Measurements from ENCODE around the gene GPN2. TPM values are rescaled to one million over a fixed set of nuclear protein-coding genes. Genes with fewer than 3 reads are reported as not detected.

The GPN2 gene
- total and polyA plus RNA-seq, 12 donors: 17.2 to 50.7 (median 27.1) TPM

GRCh38 chr1:26826261-26827105 lies 63.6 kb downstream of the GPN2 start, which contains the start of gene ZDHHC18:
ZDHHC18 (plus strand) TSS chr1:26826688; CDS start chr1:26826805, 117 bp downstream.
- TF ChIP-seq POLR2A (IDR thresholded peaks at IDR 0.05) (peak in 1 of 2 donors; percentile 50), CTCF (IDR thresholded peaks at IDR 0.05) (peak in 5 of 6 experiments; percentile 36 to 75 (median 49))
- peak within 1 kb of the TSS in 4 of 5 donors; percentile 46 to 90 (median 48) for H3K27ac ChIP-seq
- H3K27me3 ChIP-seq: no peaks in the 10 kb centered on the region
- H3K9me3 ChIP-seq (replicated peaks in 1 of 3): no peaks in the 10 kb centered on the region
- intact Hi-C loops (cut with DNase I): no loop called here
- peaks cover 16 to 39% of the 10 kb centered on the region in 2 donors for H3K4me1 ChIP-seq (replicated peaks in 1 of 2)
- 0 to 2% (median 0%) methylated on average over 10 to 101 of the region's 107 CpGs for WGBS, 4 donors
- H3K4me3 ChIP-seq: peak within 1 kb of the TSS; percentile 50 to 89 (median 56)
- H3K36me3 ChIP-seq (replicated peaks in 1 of 2): no peaks in the 10 kb centered on the region
- DNase-seq: peak; percentile 50 to 76 (median 69)

Other genes starting within 250 kb of the GPN2 start
- 10 to 100 TPM; 28.6 to 90.3 (median 55.6) TPM for gene ARID1A, start 194.3 kb downstream of the GPN2 start, total RNA-seq
- 10 to 100 TPM; 11.3 to 33.7 (median 24.5) TPM for gene ARID1A, start 194.3 kb downstream of the GPN2 start, polyA plus RNA-seq
- 10 to 100 TPM; 11.8 to 43.1 (median 34.1) TPM for gene PIGV, start 102.3 kb downstream of the GPN2 start, total RNA-seq
- gene PIGV, start 102.3 kb downstream of the GPN2 start, polyA plus RNA-seq: 10 to 100 TPM in 1 of 3 donors, 1 to 10 TPM in 2; 6.7 to 18.7 (median 8.5) TPM
- 10 to 100 TPM in 4 of 9 donors, 1 to 10 TPM in 5; 4.9 to 16.5 (median 9.4) TPM for gene ZDHHC18, start 63.6 kb downstream of the GPN2 start, total RNA-seq
- 10 to 100 TPM in 2 of 3 donors, 1 to 10 TPM in 1; 5.7 to 13.4 (median 11.7) TPM for gene ZDHHC18, start 63.6 kb downstream of the GPN2 start, polyA plus RNA-seq
- gene SFN, start 27.1 kb downstream of the GPN2 start, total RNA-seq: under 1 TPM in 5 of 9 donors, not detected in 4; 0.06 to 0.43 (median 0.39) TPM
- gene SFN, start 27.1 kb downstream of the GPN2 start, polyA plus RNA-seq: 1 to 10 TPM in 1 of 3 donors, under 1 TPM in 2; 0.33 to 1.1 (median 0.56) TPM
- gene GPATCH3, start 10.2 kb upstream of the GPN2 start, total RNA-seq: 10 to 100 TPM; 10.8 to 22.2 (median 15.5) TPM
- gene GPATCH3, start 10.2 kb upstream of the GPN2 start, polyA plus RNA-seq: 10 to 100 TPM in 2 of 3 donors, 1 to 10 TPM in 1; 9.2 to 36.7 (median 22.1) TPM
- 10 to 100 TPM in 7 of 9 donors, 1 to 10 TPM in 2; 7.1 to 62.7 (median 14.7) TPM for gene NR0B2, start 23.7 kb upstream of the GPN2 start, total RNA-seq
- gene NR0B2, start 23.7 kb upstream of the GPN2 start, polyA plus RNA-seq: 1 to 10 TPM; 7.6 to 8.3 (median 8.0) TPM
- gene NUDC, start 31.5 kb upstream of the GPN2 start, total RNA-seq: 100 to 1,000 TPM in 4 of 9 donors, 10 to 100 TPM in 5; 63.3 to 232 (median 98.6) TPM
- 100 to 1,000 TPM in 1 of 3 donors, 10 to 100 TPM in 2; 66.6 to 257 (median 88.1) TPM for gene NUDC, start 31.5 kb upstream of the GPN2 start, polyA plus RNA-seq
- 1 to 10 TPM in 7 of 9 donors, under 1 TPM in 2; 0.53 to 4.0 (median 1.4) TPM for gene KDF1, start 70.2 kb upstream of the GPN2 start, total RNA-seq
- under 1 TPM; 0.15 to 0.56 (median 0.54) TPM for gene KDF1, start 70.2 kb upstream of the GPN2 start, polyA plus RNA-seq
- gene TRNP1, start 103.4 kb upstream of the GPN2 start, total RNA-seq: 10 to 100 TPM in 3 of 9 donors, 1 to 10 TPM in 6; 1.4 to 27.8 (median 6.2) TPM
- 10 to 100 TPM in 1 of 3 donors, 1 to 10 TPM in 2; 4.6 to 11.1 (median 9.0) TPM for gene TRNP1, start 103.4 kb upstream of the GPN2 start, polyA plus RNA-seq
- gene TENT5B, start 122.6 kb upstream of the GPN2 start, total RNA-seq: 1 to 10 TPM in 4 of 9 donors, under 1 TPM in 5; 0.17 to 7.1 (median 0.95) TPM
- gene TENT5B, start 122.6 kb upstream of the GPN2 start, polyA plus RNA-seq: 1 to 10 TPM in 2 of 3 donors, under 1 TPM in 1; 0.51 to 2.8 (median 1.2) TPM

Measured in adrenal gland (tissue), 12 donors.